Stimulated activated effector memory CD8-positive, alpha-beta T cell treated with anti-CD3 and anti-CD28 coated beads, Interleukin-12 subunit alpha, Interleukin-12 subunit beta, amount 100 ng/mL, for 72 hours (primary cell): ENCODE results near the gene KIAA1549.

Source experiments
- ATAC-seq: fragments of 150-1000 bp; cut with Tn5 transposase; 2 replicates; pipeline ENCODE4 v1.10.0; 2021
- DNase-seq, 2 donors: peaks; one replicate each; pipeline ENCODE4 v3.0.0; 2021 to 2022; ENCODE audit warnings: low spot score in 2 of 2
- H3K27ac Mint-ChIP-seq: one replicate; pipeline ENCODE4 v1.8.0; 2022; ENCODE audit warnings: mild to moderate bottlenecking, mixed read lengths
- H3K36me3 Mint-ChIP-seq: one replicate; pipeline ENCODE4 v1.8.0; 2022; ENCODE audit warnings: mild to moderate bottlenecking, mixed read lengths
- H3K4me1 Mint-ChIP-seq: one replicate; pipeline ENCODE4 v1.8.0; 2022; ENCODE audit warnings: mixed read lengths
- H3K4me3 Mint-ChIP-seq: one replicate; pipeline ENCODE4 v1.8.0; 2022; ENCODE audit warnings: mild to moderate bottlenecking, mixed read lengths
- H3K9me3 Mint-ChIP-seq: one replicate; pipeline ENCODE4 v1.8.0; 2022; ENCODE audit warnings: mixed read lengths

Gene KIAA1549

GRCh38 chr7:138935465-138936011 is 45.7 kb downstream of the KIAA1549 start:
- H3K27ac Mint-ChIP-seq, result no peak overlapping the region
- no peak overlapping the region for H3K4me3 Mint-ChIP-seq
- H3K4me1 Mint-ChIP-seq, result no peaks in the 10 kb centered on the region
- ATAC-seq (no peak), DNase-seq (no peak)
- H3K36me3 Mint-ChIP-seq, result no peaks in the 10 kb centered on the region
- no peaks in the 10 kb centered on the region for H3K9me3 Mint-ChIP-seq

- Mint-ChIP-seq H3K27ac (no peak overlapping the region), H3K4me1 (no peaks in the 10 kb centered on the region), H3K4me3 (no peak overlapping the region), H3K36me3 (no peaks in the 10 kb centered on the region), H3K9me3 (no peaks in the 10 kb centered on the region)
- ATAC-seq (no peak), DNase-seq (no peak)
These were observed 46.3 kb downstream of the KIAA1549 start for GRCh38 chr7:138934861-138935260.

- DNase-seq, result no peak
- no peaks in the 10 kb centered on the region for H3K36me3 Mint-ChIP-seq
- ATAC-seq, result no peak
- no peak overlapping the region for H3K4me3 Mint-ChIP-seq
- no peaks in the 10 kb centered on the region for H3K4me1 Mint-ChIP-seq
- H3K27ac Mint-ChIP-seq, result no peak overlapping the region
- H3K9me3 Mint-ChIP-seq, result no peaks in the 10 kb centered on the region
These were observed 46.8 kb downstream of the KIAA1549 start for GRCh38 chr7:138934367-138934766.

- no peaks in the 10 kb centered on the region for H3K36me3 Mint-ChIP-seq
- H3K27ac Mint-ChIP-seq, result no peak overlapping the region
- H3K4me3 Mint-ChIP-seq, result no peak overlapping the region
- no peaks in the 10 kb centered on the region for H3K4me1 Mint-ChIP-seq
- DNase-seq (no peak), ATAC-seq (no peak)
- no peaks in the 10 kb centered on the region for H3K9me3 Mint-ChIP-seq
These were observed 48.3 kb downstream of the KIAA1549 start for GRCh38 chr7:138932870-138933269.

GRCh38 chr7:138932427-138932826 is 48.8 kb downstream of the KIAA1549 start:
- DNase-seq, result no peak
- no peaks in the 10 kb centered on the region for H3K9me3 Mint-ChIP-seq
- no peak for ATAC-seq
- no peak overlapping the region for H3K4me3 Mint-ChIP-seq
- no peak overlapping the region for H3K27ac Mint-ChIP-seq
- H3K36me3 Mint-ChIP-seq, result no peaks in the 10 kb centered on the region
- H3K4me1 Mint-ChIP-seq, result no peaks in the 10 kb centered on the region

GRCh38 chr7:138929969-138930368 is 51.2 kb downstream of the KIAA1549 start:
- no peaks in the 10 kb centered on the region for H3K9me3 Mint-ChIP-seq
- H3K4me1 Mint-ChIP-seq, result no peaks in the 10 kb centered on the region
- DNase-seq (no peak), ATAC-seq (no peak)
- H3K36me3 Mint-ChIP-seq, result no peaks in the 10 kb centered on the region
- H3K4me3 Mint-ChIP-seq, result no peak overlapping the region
- no peak overlapping the region for H3K27ac Mint-ChIP-seq

GRCh38 chr7:138926241-138926612 is 55.0 kb downstream of the KIAA1549 start:
- no peak overlapping the region for H3K4me3 Mint-ChIP-seq
- ATAC-seq (no peak), DNase-seq (no peak)
- H3K9me3 Mint-ChIP-seq, result no peaks in the 10 kb centered on the region
- H3K27ac Mint-ChIP-seq, result no peak overlapping the region
- no peaks in the 10 kb centered on the region for H3K36me3 Mint-ChIP-seq
- no peaks in the 10 kb centered on the region for H3K4me1 Mint-ChIP-seq

- no peaks in the 10 kb centered on the region for H3K4me1 Mint-ChIP-seq
- no peaks in the 10 kb centered on the region for H3K36me3 Mint-ChIP-seq
- no peaks in the 10 kb centered on the region for H3K9me3 Mint-ChIP-seq
- ATAC-seq (no peak), DNase-seq (no peak)
- H3K27ac Mint-ChIP-seq, result no peak overlapping the region
- H3K4me3 Mint-ChIP-seq, result no peak overlapping the region
These were observed 56.5 kb downstream of the KIAA1549 start for GRCh38 chr7:138924501-138925225.

GRCh38 chr7:138921277-138921676 is 59.9 kb downstream of the KIAA1549 start:
- H3K4me1 Mint-ChIP-seq, result no peaks in the 10 kb centered on the region
- no peak for DNase-seq

GRCh38 chr7:138919911-138920310 is 61.3 kb downstream of the KIAA1549 start:
- ATAC-seq (no peak), DNase-seq (no peak)
- Mint-ChIP-seq H3K4me3 (no peak overlapping the region), H3K27ac (no peak overlapping the region), H3K9me3 (no peaks in the 10 kb centered on the region), H3K36me3 (no peaks in the 10 kb centered on the region), H3K4me1 (no peaks in the 10 kb centered on the region)

More at GRCh38 chr7:138921277-138921676, 59.9 kb downstream of the KIAA1549 start:
- no peak overlapping the region for H3K4me3 Mint-ChIP-seq
- no peaks in the 10 kb centered on the region for H3K9me3 Mint-ChIP-seq
- no peaks in the 10 kb centered on the region for H3K36me3 Mint-ChIP-seq
- no peak for ATAC-seq
- no peak overlapping the region for H3K27ac Mint-ChIP-seq

- H3K9me3 Mint-ChIP-seq, result no peaks in the 10 kb centered on the region
These were observed 62.0 kb downstream of the KIAA1549 start for GRCh38 chr7:138919216-138919615.

GRCh38 chr7:138918756-138919155 is 62.4 kb downstream of the KIAA1549 start:
- Mint-ChIP-seq H3K4me3 (no peak overlapping the region), H3K9me3 (no peaks in the 10 kb centered on the region), H3K27ac (no peak overlapping the region), H3K36me3 (no peaks in the 10 kb centered on the region), H3K4me1 (no peaks in the 10 kb centered on the region)
- no peak for ATAC-seq
- DNase-seq, result no peak

More at GRCh38 chr7:138919216-138919615, 62.0 kb downstream of the KIAA1549 start:
- DNase-seq (no peak), ATAC-seq (no peak)
- Mint-ChIP-seq H3K36me3 (no peaks in the 10 kb centered on the region), H3K4me1 (no peaks in the 10 kb centered on the region), H3K4me3 (no peak overlapping the region), H3K27ac (no peak overlapping the region)

GRCh38 chr7:138918176-138918575 is 63.0 kb downstream of the KIAA1549 start:
- Mint-ChIP-seq H3K4me1 (no peaks in the 10 kb centered on the region), H3K4me3 (no peak overlapping the region), H3K27ac (no peak overlapping the region), H3K9me3 (no peaks in the 10 kb centered on the region), H3K36me3 (no peaks in the 10 kb centered on the region)
- DNase-seq (no peak), ATAC-seq (no peak)

- Mint-ChIP-seq H3K4me3 (no peak overlapping the region), H3K4me1 (no peaks in the 10 kb centered on the region), H3K27ac (no peak overlapping the region), H3K9me3 (no peaks in the 10 kb centered on the region), H3K36me3 (no peaks in the 10 kb centered on the region)
- ATAC-seq (no peak), DNase-seq (no peak)
These were observed 63.4 kb downstream of the KIAA1549 start for GRCh38 chr7:138917771-138918170.

- DNase-seq, result no peak
- Mint-ChIP-seq H3K4me3 (no peak overlapping the region), H3K27ac (no peak overlapping the region), H3K9me3 (no peaks in the 10 kb centered on the region), H3K4me1 (no peaks in the 10 kb centered on the region), H3K36me3 (no peaks in the 10 kb centered on the region)
- no peak for ATAC-seq
These were observed 64.5 kb downstream of the KIAA1549 start for GRCh38 chr7:138916731-138917130.

GRCh38 chr7:138916275-138916674 is 64.9 kb downstream of the KIAA1549 start:
- ATAC-seq (no peak), DNase-seq (no peak)
- Mint-ChIP-seq H3K9me3 (no peaks in the 10 kb centered on the region), H3K4me1 (no peaks in the 10 kb centered on the region), H3K4me3 (no peak overlapping the region), H3K36me3 (no peaks in the 10 kb centered on the region), H3K27ac (no peak overlapping the region)
